Activated T-cell treated with anti-CD3 and anti-CD28 coated beads, Interleukin-2, amount 50 U/mL, for 4 hours (primary cell): ENCODE measurements around the gene SLC44A4. TPM values are rescaled to one million over a fixed set of nuclear protein-coding genes. Genes with fewer than 3 reads are reported as not detected.
"Not testable (repeated sequence)": the region's sequence is repeated elsewhere in the genome, so short reads cannot be mapped to it uniquely, and the experiment has no call there.

Source experiments
- ATAC-seq, 2 donors: fragments of 200-7000 bp; cut with Tn5 transposase; one replicate each; pipeline ENCODE4 v1.10.0; 2021
- DNase-seq: peaks from one replicate; pipeline ENCODE4 v3.0.0-alpha.2; 2020
- H3K27me3 Mint-ChIP-seq: one replicate; pipeline ENCODE4 v1.8.0; 2021; ENCODE audit warnings: low read depth, mixed read lengths
- H3K36me3 Mint-ChIP-seq: one replicate; pipeline ENCODE4 v1.8.0; 2022; ENCODE audit warnings: mixed read lengths; ENCODE audit not compliant: insufficient read depth
- H3K4me1 Mint-ChIP-seq: one replicate; pipeline ENCODE4 v1.8.0; 2021; ENCODE audit warnings: low read depth, mixed read lengths
- H3K4me3 Mint-ChIP-seq: one replicate; pipeline ENCODE4 v1.8.0; 2021; ENCODE audit warnings: mild to moderate bottlenecking, moderate library complexity, mixed read lengths
- H3K9me3 Mint-ChIP-seq: one replicate; pipeline ENCODE4 v1.8.0; 2021; ENCODE audit warnings: mixed read lengths
- total RNA-seq, 3 donors: library from RNA; stranded (reverse); gene quantifications; one replicate each; pipeline ENCODE4 v1.2.1, GENCODE V29; 2021

Gene SLC44A4
- total RNA-seq, 3 donors from 2014 or later = 0.13 to 0.60 (median 0.20) TPM

DNA sequence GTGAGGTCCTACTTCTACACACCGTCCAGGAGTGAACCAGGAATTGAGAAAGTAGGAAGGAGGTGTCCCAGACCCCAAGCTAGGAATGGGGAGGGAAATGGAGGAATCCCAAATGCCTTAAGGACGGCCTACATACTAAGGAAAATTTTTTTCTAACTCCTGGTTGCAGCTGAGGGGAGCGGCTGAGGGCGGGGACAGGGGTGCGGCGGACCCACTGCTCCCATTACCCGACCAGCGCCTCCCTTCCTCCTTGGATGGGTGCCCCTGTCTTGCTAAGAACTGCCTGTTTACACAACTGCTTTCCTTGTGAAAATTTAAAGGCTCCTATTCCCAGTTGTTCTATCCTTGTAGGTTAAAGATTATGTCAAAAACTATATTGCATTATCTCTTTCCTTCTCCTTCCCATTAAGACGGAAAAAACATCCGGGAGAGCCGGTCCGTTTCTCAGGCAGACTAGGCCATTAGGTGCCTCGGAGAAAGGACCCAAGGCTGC is 52.0 kb downstream of the SLC44A4 start:
- no peaks in the 10 kb centered on the region for H3K27me3 Mint-ChIP-seq
- peaks cover 2% of the 10 kb centered on the region for H3K36me3 Mint-ChIP-seq
- H3K9me3 Mint-ChIP-seq = no peaks in the 10 kb centered on the region
- H3K4me3 Mint-ChIP-seq = peak overlapping the region; percentile 83
- ATAC-seq = peak; percentile 8 to 19
- peaks cover 50% of the 10 kb centered on the region for H3K4me1 Mint-ChIP-seq
- no peak for DNase-seq

DNA sequence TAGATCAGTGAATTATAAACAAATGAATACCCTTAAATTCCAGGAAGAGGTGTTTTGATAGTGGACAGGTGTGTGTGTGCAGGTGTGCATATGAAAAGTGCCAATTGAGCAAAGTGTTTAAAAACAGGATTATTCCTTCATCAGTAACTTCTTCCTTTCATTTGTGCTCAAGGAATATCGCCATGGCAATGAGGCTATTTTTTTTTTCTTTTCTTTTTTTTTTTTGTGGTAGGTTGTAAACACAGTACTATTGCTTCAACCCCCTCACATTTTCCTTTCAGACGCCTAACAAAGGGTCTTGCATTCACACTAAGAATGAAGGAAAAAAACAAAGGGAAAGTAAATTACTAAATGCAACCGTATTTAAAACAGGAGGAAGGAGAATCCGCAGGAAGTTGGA is 53.2 kb downstream of the SLC44A4 start:
- no peaks in the 10 kb centered on the region for H3K27me3 Mint-ChIP-seq
- H3K4me3 Mint-ChIP-seq = no peak overlapping the region
- H3K9me3 Mint-ChIP-seq = no peaks in the 10 kb centered on the region
- no peak for ATAC-seq
- peaks cover 50% of the 10 kb centered on the region for H3K4me1 Mint-ChIP-seq
- H3K36me3 Mint-ChIP-seq = peaks cover 2% of the 10 kb centered on the region
- no peak for DNase-seq

DNA sequence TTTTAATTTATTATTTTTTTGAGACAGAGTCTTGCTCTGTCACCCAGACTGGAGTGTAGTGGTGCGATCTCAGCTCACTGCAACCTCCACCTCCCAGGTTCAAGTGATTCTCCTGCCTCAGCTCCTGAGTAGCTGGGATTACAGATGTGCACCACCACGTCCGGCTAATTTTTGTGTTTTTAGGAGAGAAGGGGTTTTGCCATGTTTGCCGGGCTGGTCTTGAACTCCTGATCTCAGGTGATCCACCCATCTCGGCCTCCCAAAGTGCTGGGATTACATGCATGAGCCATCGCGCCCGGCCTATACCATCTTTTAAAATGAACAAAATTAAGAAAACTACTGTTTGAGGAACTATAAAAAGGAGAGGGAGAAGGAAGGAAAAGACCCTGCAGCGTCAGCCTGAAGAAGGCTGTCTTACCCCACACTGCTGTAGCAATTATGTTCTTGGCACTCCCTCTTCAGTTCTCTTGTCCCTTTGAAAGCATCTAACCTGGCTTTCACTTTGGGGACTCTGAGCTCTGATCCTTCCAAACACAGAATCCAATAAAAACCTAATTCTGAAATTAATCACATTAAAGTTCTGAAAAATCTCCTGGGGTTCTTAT is 55.1 kb downstream of the SLC44A4 start:
- not testable (repeated sequence) for H3K4me3 Mint-ChIP-seq, H3K36me3 Mint-ChIP-seq

DNA sequence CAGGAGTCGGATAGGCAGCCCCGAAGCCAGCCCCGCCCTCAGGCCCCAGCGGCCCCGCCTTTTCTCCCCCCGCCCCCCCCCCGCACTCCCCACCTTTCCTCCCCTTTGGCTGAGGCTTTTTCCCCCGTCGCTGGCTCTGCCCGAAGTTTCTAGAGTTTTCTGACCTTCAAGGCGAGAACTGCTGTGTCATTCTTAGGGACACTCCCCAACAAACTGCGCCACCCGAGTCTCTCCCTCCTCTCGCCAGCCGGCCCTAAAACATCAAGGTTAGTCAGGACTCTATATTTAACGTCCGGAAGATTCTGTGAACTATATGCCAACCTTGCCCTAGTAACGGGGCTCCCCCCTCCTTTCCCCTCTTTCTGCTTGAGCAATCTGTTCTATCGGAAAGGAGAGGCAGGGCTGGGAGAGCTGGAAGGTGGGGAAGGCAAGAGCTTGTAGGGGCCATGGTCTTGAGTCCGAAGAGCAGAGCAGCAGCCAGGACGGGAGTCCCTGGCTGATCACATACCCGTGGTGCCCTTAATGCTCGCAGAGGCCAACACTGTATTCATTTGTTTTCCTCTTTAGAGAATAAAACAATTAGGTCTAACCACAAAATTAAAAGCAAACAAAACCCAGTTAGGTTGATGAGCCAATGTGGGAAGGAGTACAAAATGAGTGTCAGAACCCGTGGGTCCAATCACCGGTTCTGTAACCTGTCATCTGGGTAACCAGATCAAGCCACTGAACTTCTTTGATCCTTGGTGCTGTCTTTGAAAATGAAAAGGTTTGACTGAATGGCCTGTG is 56.6 kb downstream of the SLC44A4 start:
- Mint-ChIP-seq H3K4me3 (peak overlapping the region; percentile 94), H3K36me3 (no peaks in the 10 kb centered on the region), H3K9me3 (no peaks in the 10 kb centered on the region), H3K27me3 (no peaks in the 10 kb centered on the region), H3K4me1 (peaks cover 67% of the 10 kb centered on the region)
- peak; percentile 38 to 42 for ATAC-seq
- peak; percentile 46 for DNase-seq

More for the DNA sequence above, 55.1 kb downstream of the SLC44A4 start:
- H3K27me3 Mint-ChIP-seq, H3K9me3 Mint-ChIP-seq, ATAC-seq, DNase-seq: not testable (repeated sequence)
- peaks cover 54% of the 10 kb centered on the region for H3K4me1 Mint-ChIP-seq

DNA sequence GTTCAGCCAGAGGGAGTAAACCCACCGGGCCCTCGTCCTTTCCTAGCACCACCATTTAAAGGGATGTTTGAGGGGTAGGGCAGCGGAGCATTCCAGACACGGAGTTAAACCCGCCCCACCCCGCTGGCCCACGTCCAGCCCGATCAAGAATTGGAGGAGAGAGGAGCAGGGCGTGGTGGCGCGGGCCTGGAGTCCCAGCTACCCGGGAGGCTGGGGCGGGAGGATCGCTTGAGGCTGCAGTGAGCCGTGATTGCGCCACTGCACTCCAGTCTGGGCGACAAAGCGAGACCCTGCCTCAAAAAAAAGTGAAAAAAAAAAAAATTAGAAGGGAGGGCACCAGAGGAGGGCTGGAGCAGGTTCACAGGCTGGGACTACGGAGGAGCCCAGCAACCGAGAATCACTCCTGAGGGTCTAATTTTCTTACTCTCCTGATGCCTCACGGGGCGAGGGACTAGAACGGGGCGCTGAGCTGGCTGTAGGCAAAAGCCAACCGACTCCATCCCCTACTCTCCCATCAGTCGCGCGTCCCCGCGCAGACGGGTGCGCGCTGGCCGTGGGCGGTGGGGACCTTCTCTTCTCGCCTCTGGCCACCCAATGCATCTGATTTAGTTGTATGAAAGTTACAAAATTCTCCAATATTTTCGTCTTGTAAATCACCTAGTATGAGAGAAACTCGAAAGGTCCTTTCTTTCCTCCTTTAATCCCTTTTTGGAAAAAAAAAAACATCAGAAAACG is 57.3 kb downstream of the SLC44A4 start:
- ATAC-seq (peak; percentile 31 to 42), DNase-seq (peak; percentile 48)
- H3K9me3 Mint-ChIP-seq = no peaks in the 10 kb centered on the region
- H3K4me1 Mint-ChIP-seq = peaks cover 60% of the 10 kb centered on the region
- no peaks in the 10 kb centered on the region for H3K36me3 Mint-ChIP-seq
- H3K4me3 Mint-ChIP-seq = peak overlapping the region; percentile 94
- no peaks in the 10 kb centered on the region for H3K27me3 Mint-ChIP-seq

DNA sequence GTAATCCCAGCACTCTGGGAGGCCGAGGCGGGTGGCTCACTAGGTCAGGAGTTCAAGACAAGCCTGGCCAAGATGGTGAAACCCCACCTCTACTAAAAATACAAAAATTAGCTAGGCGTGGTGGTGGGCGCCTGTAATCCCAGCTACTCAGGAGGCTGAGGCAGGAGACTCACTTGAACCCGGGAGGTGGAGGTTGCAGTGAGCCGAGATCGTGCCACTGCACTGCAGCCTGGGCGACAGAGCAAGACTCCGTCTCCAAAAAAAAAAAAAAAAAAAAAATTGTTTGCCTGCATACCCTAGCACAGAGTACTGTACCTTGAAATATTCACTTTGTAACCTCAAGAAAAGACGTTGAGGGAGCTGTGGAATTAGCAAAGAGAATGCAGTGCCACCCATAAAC is 58.4 kb downstream of the SLC44A4 start:
- H3K4me3 Mint-ChIP-seq = peak overlapping the region; percentile 94
- not testable (repeated sequence) for H3K27me3 Mint-ChIP-seq

DNA sequence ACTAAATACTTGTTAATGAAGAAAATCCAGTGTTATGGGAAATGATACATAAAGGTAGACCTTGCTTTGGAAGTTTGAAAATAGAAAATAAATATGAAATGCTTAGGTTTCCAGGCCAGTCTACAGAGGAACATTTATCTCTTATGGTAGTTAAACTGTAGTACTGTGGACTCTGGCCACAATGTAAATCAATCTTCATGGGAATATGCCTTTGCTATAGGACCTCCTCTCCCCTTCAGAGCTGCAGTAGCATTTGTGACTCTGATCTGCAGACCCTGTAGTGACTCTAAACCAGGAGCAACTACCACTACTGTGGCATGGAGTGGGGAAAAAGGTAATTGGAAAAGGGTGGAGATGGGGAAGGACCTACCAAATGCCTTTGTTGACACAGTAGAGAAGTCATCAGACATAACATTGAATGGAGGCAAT is 58.9 kb downstream of the SLC44A4 start:
- H3K36me3 Mint-ChIP-seq = no peaks in the 10 kb centered on the region
- peak overlapping the region; percentile 30 for H3K4me3 Mint-ChIP-seq
- no peak for ATAC-seq

More for the DNA sequence above, 58.4 kb downstream of the SLC44A4 start:
- not testable (repeated sequence) for DNase-seq, H3K36me3 Mint-ChIP-seq, H3K9me3 Mint-ChIP-seq, ATAC-seq
- H3K4me1 Mint-ChIP-seq = peaks cover 55% of the 10 kb centered on the region

DNA sequence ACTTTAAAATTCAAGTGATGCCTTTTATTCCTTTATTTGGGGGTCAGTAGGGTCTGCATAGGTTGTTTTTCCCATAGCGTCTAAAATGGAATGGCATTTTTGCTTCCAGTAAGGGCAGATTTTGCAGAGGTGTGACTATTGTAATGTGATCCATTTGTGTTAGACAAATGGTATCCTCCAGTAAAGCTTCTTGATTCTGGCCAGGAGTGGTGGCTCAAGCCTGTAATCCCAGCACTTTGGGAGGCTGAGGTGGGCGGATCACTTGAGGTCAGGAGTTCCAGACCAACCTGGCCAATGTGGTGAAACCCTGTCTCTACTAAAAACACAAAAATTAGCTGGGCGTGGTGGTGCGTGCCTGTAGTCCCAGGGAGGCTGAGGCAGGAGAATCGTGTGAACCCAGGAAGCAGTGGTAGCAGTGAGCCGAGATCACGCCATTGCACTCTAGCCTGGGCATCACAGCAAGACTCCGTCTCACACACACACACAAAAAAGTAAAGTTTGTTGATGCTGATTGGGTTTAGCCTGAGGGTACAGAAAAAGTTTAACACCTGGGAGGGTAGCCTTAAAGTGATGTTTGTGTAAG is 60.8 kb downstream of the SLC44A4 start:
- not testable (repeated sequence) for H3K9me3 Mint-ChIP-seq, H3K27me3 Mint-ChIP-seq, DNase-seq, H3K36me3 Mint-ChIP-seq, ATAC-seq
- Mint-ChIP-seq H3K4me3 (peak overlapping the region; percentile 88), H3K4me1 (peaks cover 59% of the 10 kb centered on the region)

More for the DNA sequence above, 58.9 kb downstream of the SLC44A4 start:
- H3K9me3 Mint-ChIP-seq = no peaks in the 10 kb centered on the region
- no peaks in the 10 kb centered on the region for H3K27me3 Mint-ChIP-seq
- H3K4me1 Mint-ChIP-seq = peaks cover 53% of the 10 kb centered on the region
- DNase-seq = no peak

DNA sequence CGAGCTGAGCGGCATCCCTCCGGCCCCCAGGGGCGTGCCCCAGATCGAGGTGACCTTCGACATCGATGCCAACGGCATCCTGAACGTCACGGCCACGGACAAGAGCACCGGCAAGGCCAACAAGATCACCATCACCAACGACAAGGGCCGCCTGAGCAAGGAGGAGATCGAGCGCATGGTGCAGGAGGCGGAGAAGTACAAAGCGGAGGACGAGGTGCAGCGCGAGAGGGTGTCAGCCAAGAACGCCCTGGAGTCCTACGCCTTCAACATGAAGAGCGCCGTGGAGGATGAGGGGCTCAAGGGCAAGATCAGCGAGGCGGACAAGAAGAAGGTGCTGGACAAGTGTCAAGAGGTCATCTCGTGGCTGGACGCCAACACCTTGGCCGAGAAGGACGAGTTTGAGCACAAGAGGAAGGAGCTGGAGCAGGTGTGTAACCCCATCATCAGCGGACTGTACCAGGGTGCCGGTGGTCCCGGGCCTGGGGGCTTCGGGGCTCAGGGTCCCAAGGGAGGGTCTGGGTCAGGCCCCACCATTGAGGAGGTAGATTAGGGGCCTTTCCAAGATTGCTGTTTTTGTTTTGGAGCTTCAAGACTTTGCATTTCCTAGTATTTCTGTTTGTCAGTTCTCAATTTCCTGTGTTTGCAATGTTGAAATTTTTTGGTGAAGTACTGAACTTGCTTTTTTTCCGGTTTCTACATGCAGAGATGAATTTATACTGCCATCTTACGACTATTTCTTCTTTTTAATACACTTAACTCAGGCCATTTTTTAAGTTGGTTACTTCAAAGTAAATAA is 61.5 kb downstream of the SLC44A4 start:
- H3K9me3 Mint-ChIP-seq, H3K36me3 Mint-ChIP-seq, H3K27me3 Mint-ChIP-seq, DNase-seq: not testable (repeated sequence)
- H3K4me1 Mint-ChIP-seq = peaks cover 59% of the 10 kb centered on the region
- peak overlapping the region; percentile 88 for H3K4me3 Mint-ChIP-seq
- ATAC-seq = peak; percentile 22 to 24

DNA sequence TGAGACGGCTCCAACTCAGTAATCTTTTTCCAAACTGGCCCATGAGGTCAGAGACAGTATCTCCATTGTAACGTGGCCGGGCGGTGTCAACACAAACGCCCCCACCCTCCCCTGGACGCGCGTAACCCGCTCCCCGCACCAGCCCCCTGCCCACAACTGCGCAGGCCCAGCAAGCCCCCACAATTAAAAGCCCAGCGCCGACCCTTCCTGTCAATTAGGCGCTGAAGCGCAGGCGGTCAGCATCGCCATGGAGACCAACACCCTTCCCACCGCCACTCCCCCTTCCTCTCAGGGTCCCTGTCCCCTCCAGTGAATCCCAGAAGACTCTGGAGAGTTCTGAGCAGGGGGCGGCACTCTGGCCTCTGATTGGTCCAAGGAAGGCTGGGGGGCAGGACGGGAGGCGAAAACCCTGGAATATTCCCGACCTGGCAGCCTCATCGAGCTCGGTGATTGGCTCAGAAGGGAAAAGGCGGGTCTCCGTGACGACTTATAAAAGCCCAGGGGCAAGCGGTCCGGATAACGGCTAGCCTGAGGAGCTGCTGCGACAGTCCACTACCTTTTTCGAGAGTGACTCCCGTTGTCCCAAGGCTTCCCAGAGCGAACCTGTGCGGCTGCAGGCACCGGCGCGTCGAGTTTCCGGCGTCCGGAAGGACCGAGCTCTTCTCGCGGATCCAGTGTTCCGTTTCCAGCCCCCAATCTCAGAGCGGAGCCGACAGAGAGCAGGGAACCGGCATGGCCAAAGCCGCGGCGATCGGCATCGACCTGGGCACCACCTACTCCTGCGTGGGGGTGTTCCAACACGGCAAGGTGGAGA is 63.6 kb downstream of the SLC44A4 start, which contains the start of the genes HSPA1A and HSPA1L:
Gene HSPA1A (plus strand): TSS at position 519 of the 814 bp plus-strand sequence. CDS start 214 bp downstream, at position 733.
Gene HSPA1L (minus strand): TSS at position 259 of the 814 bp plus-strand sequence. CDS start 3,311 bp downstream, outside the sequence.
- Mint-ChIP-seq H3K36me3 (peaks cover 9% of the 10 kb centered on the region), H3K9me3 (no peaks in the 10 kb centered on the region), H3K4me1 (peaks cover 61% of the 10 kb centered on the region), H3K27me3 (no peaks in the 10 kb centered on the region), H3K4me3 (peak within 1 kb of the TSS; percentile 86)
- DNase-seq = peak; percentile 43
- ATAC-seq = peak; percentile 19 to 23

DNA sequence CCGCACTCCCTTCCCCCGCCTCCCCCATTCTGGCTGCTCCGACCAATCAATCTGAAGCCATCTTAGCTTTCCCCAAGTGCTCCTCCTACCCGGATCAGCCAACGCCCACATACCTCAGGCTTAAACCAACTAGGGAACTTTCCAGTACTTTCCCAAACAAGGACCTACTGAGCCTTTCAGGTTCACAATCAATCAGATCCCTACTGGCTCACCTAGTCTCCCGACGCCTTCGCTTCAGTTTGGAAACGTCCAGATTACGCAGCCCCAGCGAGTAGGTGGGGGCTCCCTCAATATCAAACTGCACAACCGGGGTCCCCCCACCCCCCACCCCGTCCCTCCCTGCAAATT is 64.1 kb downstream of the SLC44A4 start:
- Mint-ChIP-seq H3K9me3 (no peaks in the 10 kb centered on the region), H3K36me3 (peaks cover 12% of the 10 kb centered on the region), H3K4me3 (peak overlapping the region; percentile 86), H3K27me3 (no peaks in the 10 kb centered on the region), H3K4me1 (peaks cover 60% of the 10 kb centered on the region)
- peak; percentile 29 to 42 for ATAC-seq
- peak; percentile 50 for DNase-seq

DNA sequence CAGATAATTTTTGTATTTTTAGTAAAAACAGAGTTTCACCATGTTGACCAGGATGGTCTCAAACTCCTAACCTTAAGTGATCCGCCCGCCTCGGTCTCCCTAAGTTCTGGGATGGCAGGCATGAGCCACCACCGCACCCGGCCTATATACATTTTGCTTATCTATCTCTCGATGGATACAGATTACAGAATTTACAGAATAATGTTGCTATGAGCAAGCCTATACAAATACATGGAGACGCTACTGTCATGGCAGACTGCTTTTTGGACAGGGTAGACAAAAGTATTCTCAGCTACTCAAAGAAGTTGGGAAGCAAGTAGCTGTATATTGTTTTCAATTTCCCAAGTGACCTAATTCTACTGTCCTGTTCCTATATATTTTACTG is 65.3 kb downstream of the SLC44A4 start:
- no peak for DNase-seq
- Mint-ChIP-seq H3K9me3 (no peaks in the 10 kb centered on the region), H3K4me3 (peak overlapping the region; percentile 70)

More for the DNA sequence above, 65.3 kb downstream of the SLC44A4 start:
- peaks cover 56% of the 10 kb centered on the region for H3K4me1 Mint-ChIP-seq
- peaks cover 12% of the 10 kb centered on the region for H3K36me3 Mint-ChIP-seq
- no peaks in the 10 kb centered on the region for H3K27me3 Mint-ChIP-seq
- no peak for ATAC-seq
